Measurements from ENCODE around the gene MTMR12. TPM values are rescaled to one million over a fixed set of nuclear protein-coding genes. Genes with fewer than 3 reads are reported as not detected.

Gene MTMR12
- total RNA-seq, 1 donor from 2014 or later, result 25.3 TPM

DNA sequence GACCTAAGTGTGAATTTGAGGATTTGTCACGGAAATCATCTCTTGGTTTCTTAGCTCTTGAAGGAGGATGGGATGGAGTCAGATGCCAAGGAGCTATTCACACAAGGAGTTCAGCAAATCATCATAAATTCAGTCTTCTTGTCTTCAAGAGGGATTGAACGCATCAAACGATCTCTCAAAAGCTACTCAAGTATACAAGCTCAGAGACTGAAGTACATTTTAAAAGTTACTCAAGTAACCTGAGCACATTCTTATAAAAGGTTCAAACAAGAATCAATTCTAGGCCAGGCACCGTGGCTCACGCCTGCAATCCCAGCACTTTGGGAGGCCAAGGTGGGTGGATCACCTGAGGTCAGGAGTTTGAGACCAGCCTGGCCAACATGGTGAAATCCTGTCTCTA lies 117.5 kb downstream of the MTMR12 start:
- DNase-seq (ENCODE audit: low read depth in 2 of 2), result no peak

DNA sequence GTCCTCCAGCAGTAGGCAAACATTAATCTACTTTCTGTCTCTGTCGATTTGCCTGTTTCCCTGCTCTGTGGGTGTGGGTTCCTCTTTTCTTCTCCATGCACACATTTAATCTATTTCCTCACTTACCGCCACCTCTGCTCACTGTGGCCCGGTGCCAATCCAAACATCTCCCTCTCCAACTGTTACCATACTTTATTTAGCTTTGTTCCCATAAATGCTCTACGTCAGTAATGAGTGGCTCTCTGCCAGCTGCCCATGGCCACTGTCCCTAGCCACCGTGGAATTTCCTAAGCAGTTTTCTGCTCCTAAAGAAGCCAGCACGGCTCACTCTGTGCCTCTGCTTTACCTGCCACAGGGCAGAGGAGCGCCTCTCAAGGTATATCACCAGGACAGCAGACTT lies 119.1 kb downstream of the MTMR12 start:
- peak; percentile 96 for DNase-seq (ENCODE audit: low read depth in 2 of 2)

DNA sequence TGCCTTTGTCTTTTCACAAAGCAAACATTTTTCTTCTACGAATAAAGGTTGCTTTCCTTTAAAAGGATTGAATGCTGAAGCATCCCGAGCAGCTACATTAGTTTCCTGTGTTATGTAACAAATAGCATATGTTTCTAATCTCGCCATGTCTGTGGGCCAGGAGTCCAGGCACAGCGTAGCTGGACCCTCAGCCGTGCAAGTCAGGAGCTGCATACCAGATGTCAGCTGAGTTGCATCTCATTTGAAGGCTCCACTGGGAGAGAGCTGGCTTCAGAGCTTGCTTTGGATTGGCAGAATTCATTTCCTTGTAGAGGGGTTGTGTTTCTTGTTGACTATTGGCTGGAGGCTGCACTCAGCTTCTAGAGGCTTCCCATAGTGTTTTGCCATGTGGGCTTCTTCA lies 122.6 kb downstream of the MTMR12 start:
- no peak for DNase-seq (ENCODE audit: low read depth in 2 of 2)

DNA sequence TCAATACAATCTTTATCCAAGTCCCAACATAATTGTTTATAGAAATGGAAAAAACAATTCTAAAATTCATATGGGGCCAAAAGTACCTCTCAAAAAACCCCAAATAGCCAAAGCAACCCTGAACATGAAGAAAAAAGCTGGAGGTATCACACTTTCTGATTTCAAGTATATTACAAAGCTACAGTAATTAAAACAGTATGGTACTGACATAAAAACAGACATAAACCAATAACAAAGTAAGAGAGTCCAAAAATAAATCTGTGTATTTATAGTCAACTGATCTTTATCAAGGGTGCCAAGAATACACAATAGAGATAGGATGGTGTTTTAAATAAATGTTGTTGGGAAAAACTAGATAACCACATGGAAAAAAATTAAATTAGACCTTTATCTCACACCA lies 125.1 kb downstream of the MTMR12 start:
- no peak for DNase-seq (ENCODE audit: low read depth in 2 of 2)

DNA sequence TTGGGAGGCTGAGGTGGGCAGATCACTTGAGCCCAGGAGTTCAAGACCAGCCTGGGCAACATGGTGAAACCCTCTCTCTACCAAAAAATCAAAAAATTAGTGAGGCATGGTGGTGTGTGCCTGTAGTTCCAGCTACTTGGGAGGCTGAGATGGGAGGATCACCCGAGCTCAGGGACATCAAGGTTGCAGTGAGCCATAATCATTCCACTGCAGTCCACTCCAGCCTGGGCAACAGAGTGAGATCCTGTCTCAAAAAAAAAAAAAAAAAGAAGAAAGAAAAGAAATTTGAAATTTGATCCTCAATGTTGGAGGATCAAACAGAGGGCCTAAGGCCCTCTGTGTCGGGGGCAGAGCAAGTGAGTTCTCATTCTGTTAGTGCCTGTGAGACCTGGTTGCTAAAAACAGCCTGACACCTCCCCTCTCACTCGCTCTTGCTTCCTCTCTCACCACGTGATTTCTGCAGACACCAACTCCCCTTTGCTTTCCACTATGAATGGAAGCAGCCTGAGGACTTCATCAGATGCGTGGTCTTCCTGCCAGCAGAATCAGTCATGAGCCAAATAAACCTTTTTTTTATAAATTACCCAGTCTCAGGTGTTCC lies 130.2 kb downstream of the MTMR12 start:
- DNase-seq (ENCODE audit: low read depth in 2 of 2), result no peak

Other genes starting within 250 kb of the MTMR12 start
- gene GOLPH3, start 138.6 kb downstream of the MTMR12 start, total RNA-seq, result 42.0 and 55.0 TPM in 2 replicates
- gene ZFR, start 131.8 kb upstream of the MTMR12 start, total RNA-seq, result 45.6 and 54.0 TPM in 2 replicates

All from dermis microvascular lymphatic vessel endothelial cell (primary cell).